ENCODE measurements around the gene DNAI2.

Gene DNAI2

DNA sequence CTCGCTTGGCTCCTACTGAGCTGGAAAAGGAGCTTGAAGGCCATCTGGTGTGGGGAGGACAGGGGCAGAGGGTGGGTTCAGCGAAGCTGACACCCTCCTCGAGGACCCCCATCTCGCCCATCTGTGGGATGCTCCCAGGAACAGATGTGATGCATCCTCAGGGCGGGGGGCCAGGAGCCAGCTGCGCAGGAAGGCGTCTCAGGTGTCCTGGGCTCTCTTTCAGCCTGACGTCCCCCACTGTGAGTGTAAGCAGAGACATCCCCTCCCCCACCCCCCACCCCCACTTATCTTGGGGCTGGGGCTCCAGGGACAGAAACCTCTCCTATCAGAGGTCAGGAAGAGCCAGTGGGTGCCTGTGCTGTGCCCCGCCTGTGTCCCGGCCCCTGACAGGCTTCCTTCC, 68.2 kb downstream of the DNAI2 start:
- no peak for DNase-seq

DNA sequence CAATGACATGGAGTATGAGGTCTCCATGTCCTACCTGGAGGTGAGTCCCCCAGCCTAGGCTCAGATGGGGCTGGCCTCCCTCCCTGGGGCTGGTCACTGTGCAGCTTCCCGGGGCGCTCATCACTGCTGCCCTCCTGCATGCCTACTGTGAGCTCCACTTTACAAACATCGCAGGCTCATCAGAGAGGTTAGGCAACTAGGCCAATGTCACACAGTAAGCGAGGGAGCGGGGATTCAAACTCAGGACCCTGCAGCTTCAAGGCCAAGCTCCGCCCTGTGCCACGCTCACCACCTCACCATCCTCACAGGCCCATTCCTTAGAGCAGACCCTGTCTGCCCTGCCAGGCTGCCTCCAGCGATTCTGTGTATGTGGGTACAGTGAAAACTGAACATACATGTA, 69.1 kb downstream of the DNAI2 start:
- no peak for DNase-seq

- DNase-seq = no peak
Observed at GRCh38 chr17:74343526-74344284, 69.7 kb downstream of the DNAI2 start.

- DNase-seq = no peak
Observed at GRCh38 chr17:74344658-74345057, 70.6 kb downstream of the DNAI2 start.

GRCh38 chr17:74345433-74346241, 71.6 kb downstream of the DNAI2 start:
- DNase-seq = no peak

DNA sequence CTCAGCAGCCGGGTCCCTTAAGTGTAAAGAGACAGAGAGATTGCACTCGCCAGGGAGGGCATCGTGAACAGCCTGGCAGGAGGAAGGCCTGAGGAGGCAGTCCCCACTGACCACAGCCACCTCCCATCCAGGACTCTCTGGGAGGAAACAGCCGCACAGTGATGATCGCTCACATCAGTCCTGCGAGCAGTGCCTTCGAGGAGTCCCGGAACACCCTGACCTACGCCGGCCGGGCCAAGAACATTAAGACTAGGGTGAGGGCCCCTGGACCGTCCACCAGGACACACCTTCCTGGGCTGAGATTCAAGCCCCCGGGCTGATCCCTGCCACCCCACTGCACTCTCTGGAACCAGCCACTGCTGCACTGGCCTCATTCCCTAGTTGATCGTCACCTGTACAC, 73.6 kb downstream of the DNAI2 start:
- no peak for DNase-seq

- DNase-seq = no peak
Observed at GRCh38 chr17:74349120-74349519, 75.1 kb downstream of the DNAI2 start.

DNA sequence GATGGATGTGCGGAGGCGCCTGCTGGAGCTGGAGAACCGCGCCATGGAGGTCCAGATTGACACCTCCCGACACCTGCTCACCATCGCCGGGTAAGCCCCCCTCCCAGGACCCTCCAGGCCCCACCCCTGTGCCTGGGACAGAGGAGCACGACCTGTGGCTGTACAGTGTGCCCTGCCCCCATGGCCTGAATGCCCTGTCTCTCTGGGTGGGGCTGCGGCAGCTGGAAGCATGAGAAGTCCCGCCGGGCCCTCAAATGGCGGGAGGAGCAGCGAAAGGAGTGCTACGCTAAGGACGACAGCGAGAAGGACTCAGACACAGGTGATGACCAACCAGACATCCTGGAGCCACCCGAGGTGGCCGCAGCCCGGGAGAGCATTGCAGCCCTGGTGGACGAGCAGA, 76.5 kb downstream of the DNAI2 start:
- no peak for DNase-seq

DNA sequence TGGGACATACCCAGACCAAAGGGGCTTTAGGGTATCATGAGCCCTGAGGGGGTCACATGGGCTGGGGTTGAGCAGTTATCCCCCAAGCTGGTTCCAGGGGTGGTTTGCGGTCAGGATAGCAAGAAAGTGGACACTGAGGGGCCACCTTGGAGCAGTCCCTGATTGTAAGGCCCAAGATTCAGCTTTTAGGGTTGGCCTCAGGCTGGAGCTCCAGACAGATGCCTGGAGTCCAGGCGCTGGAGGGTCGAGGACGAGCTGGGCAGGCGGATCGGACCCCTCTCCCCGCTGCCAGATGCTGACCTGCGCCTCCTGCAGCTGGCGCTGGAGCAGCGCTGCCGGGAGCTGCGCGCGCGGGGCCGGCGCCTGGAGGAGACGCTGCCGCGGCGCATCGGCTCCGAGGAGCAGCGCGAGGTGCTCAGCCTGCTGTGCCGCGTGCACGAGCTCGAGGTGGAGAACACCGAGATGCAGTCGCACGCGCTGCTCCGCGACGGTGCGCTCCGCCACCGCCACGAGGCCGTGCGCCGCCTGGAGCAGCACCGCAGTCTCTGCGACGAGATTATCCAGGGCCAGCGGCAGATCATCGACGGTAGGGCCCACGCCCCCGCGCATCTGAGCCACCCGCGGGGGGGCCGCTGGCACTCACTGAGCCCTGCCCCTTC, 77.6 kb downstream of the DNAI2 start:
- peak in 1 of 2 experiments; percentile 16 for DNase-seq

GRCh38 chr17:74353446-74354060, 79.5 kb downstream of the DNAI2 start:
- DNase-seq = no peak

- peak; percentile 73 to 80 for DNase-seq
Observed at GRCh38 chr17:74354123-74354522, 80.1 kb downstream of the DNAI2 start.

- no peak for DNase-seq
Observed at GRCh38 chr17:74354561-74354960, 80.5 kb downstream of the DNAI2 start.

- no peak for DNase-seq
Observed at GRCh38 chr17:74355065-74355464, 81.0 kb downstream of the DNAI2 start.

- peak; percentile 13 to 22 for DNase-seq
Observed at GRCh38 chr17:74356646-74357465, 82.8 kb downstream of the DNAI2 start.

DNA sequence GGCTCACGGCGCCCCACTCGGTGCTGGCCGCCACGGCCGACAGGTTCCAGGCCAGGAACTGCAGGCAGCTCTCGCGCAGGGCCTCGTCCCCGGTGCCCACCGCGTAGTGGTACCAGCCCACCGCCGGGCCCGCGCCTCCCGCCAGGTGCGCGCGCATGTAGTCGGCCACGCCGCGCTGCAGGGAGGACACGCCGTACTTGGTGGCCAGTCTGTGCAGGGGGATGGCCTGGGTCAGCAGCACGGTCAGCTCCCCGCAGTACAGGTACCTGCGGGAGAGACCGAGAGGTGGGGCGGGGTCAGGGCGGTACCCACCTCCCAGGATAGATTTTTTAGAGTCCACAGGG, 83.4 kb downstream of the DNAI2 start:
- DNase-seq = no peak

- no peak for DNase-seq
Observed at GRCh38 chr17:74358697-74359096, 84.7 kb downstream of the DNAI2 start.

GRCh38 chr17:74359916-74360315, 85.9 kb downstream of the DNAI2 start:
- no peak for DNase-seq

GRCh38 chr17:74360899-74361229, 86.8 kb downstream of the DNAI2 start:
- no peak for DNase-seq

- peak; percentile 53 to 60 for DNase-seq
Observed at GRCh38 chr17:74361230-74362068, 87.4 kb downstream of the DNAI2 start, which contains the start of gene BTBD17. Gene BTBD17 (minus strand): TSS chr17:74361868. CDS start chr17:74361819, 49 bp downstream.

- DNase-seq = no peak
Observed at GRCh38 chr17:74362069-74362405, 88.0 kb downstream of the DNAI2 start.

DNA sequence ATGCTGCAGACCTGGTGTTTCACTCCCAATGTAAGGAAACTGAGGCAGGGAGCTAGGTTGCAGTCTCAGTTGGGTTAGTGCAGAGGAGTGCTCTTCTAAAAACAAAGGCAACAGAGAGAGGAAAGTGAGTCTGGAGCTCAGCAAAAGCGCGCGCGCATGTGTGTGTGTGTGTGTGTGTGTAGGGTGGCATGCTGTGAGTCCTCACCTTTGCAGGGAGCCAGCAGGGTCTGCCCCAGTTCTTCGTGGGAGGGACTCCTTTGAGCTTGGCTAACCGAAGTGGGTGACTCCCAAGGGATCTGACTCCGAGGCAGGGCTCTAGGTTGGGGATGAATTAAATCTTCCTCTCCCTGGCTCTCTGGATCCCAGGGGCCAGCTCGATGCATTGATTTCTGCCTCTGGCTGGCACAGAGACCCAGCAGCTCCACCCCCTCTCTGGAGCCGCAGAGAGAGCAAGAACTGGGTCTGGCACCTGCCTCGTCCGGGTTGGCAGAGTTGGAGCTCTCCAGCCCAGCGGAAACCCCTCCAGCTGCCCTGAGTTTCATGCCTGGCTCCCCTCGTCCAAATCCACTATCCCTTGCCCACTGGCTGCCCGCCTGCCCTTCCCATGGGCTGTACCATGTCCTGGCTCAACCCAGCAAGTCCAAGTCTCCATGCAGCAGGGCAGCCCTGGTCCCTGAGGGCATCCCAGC, 88.9 kb downstream of the DNAI2 start:
- no peak for DNase-seq

Measured in activated CD4-positive, alpha-beta T cell treated with anti-CD3 and anti-CD28 coated beads, Interleukin-2, amount 50 U/mL, for 48 hours (primary cell).